Erythroblast (primary cell): ENCODE measurements around the gene LY86.

Source experiments
- DNase-seq, 2 experiments: peaks; one replicate each; lab custom pipeline; 2025; lab: John Stamatoyannopoulos, UW
- GATA1 ChIP-seq: IDR thresholded peaks from 2 replicates; pipeline ENCODE4 v1.6.1; 2011; ENCODE audit warnings: low read depth, mild to moderate bottlenecking, control low read depth, low read length, moderate library complexity
- POLR2A ChIP-seq: IDR thresholded peaks from 2 replicates; pipeline ENCODE4 v1.6.1; 2011; ENCODE audit warnings: mild to moderate bottlenecking, low read length

Gene LY86

DNA sequence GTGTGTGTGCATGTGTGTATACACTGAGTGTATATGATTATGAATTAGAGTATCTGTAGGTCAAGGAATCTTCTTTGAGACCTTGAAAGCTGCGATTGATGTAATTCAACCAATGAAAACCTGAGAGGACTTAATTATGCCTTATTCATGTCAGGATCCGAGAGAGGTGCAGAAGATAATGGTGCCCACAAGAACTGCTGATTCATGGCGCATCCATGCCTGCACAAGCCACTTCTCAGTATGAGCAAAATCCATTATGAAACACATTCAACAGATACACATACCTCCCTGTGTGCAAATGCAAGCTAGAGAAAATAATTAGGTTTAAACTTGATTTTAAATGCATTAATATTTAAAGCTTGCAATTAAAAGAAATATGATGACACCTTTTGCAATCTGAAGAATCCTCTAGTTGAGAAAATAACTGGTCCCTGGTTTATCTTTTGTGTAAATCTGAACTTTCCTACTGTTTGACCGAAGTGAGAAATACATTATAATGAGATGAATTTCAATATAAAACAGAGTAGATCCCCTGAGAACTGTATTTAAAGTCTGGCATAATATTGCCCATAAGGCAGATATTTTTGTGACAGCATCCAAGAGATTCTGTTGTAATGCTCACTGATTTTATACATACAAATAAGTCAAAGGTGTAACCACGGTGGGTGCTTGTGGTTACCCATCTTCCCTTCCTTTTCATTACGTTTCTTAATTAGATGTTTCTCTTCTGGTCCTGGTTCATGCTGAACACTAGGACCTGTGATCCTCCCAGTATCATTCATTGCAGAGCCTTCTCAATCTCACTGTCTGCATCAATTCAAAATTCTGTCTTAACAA lies 45.6 kb downstream of the LY86 start:
- DNase-seq: peak in 1 of 2 experiments; percentile 19
- TF ChIP-seq GATA1: no peak

DNA sequence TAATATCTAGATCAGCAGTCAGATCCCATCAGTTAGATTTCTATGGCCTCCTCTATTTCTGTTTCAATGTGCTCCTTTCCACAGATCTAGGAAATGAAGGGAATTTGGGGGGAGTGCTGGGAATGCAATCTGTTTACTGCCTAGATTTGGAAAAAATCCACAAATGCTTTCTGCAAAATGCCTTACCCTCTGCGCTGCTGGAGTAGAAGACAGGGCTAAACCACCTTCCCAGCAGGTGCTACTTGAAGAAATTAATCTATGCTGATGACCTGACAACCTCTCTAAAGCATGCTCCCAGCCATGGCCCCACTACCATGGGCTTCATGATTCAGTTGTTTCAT lies 46.2 kb downstream of the LY86 start:
- no peak for TF ChIP-seq POLR2A
- no peak for TF ChIP-seq GATA1
- no peak for DNase-seq

DNA sequence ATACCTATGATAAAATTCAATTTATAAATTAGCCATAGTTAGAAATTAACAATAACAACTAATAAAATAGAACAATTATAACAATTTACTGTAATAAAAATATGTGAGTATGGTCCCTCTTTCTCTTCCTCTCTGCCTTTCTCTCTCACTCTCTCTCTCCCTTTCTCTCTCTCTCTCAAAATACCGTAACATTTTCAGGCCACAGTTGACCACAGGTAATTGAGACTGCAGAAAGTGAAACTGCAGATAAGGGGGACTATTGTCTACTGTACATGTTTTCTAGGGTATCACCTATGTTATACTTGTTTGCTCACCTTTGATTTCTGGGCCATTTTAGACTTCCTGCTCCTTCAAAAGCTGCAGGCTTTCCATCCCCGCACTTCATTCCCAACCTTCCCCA lies 46.8 kb downstream of the LY86 start:
- TF ChIP-seq POLR2A: no peak
- no peak for TF ChIP-seq GATA1
- no peak for DNase-seq

DNA sequence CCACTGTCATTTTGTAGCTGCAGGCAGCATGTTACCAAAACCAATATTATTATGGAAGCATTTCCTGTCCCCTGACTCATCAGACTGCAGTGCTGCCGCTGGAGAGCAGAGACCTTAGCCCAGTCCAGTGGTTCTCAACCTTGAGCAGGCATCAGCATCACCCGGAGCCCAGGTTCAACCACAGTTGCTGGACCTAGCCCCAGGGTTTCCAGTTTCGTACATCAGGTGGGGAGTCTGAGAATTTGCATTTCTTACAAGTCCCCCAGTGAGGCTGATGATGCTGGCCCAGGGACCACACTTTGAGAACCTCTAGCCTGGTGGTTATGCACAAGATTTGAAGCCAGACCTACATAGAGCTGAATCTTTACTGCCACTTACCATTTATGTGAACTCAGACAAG lies 47.3 kb downstream of the LY86 start:
- TF ChIP-seq GATA1 (no peak), POLR2A (no peak)
- DNase-seq: no peak

DNA sequence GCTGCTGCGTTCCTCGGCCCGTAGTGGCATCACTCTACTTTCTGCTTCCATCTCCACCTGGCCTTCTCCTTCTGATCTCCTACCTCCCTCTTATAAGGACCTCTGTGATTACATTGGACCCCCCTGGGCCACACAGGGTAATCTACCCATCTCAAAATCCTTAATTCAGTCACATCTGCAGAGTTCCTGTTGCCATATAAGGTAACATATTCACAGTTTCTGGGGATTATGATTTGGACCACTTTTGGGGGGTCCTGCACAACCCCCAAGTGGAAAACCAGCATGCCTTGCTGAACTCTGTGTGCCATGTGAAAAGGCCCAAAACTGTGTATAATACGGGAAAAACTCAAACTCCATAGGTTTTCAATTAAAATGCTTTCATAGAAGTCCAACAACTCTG lies 51.1 kb downstream of the LY86 start:
- DNase-seq: no peak
- no peak for TF ChIP-seq POLR2A
- no peak for TF ChIP-seq GATA1

DNA sequence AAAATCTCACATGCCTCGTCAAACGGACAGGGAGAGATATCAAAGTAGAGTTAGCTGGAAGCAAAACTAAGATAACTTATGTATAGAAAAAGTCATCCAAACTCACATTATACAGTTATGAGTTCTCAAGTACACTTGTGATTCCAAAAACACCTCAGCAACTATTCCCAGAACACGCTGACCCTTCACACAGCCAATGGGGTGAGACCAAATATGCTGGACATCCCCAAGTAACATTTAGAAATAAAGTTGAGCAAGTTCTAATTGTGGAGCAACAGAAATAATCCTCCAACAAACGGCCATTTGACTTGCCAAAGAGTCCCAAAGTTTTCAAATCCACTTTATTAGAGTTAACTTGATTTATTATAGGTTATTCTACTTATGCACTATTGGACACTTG lies 52.4 kb downstream of the LY86 start:
- no peak for TF ChIP-seq POLR2A
- TF ChIP-seq GATA1: no peak
- no peak for DNase-seq

DNA sequence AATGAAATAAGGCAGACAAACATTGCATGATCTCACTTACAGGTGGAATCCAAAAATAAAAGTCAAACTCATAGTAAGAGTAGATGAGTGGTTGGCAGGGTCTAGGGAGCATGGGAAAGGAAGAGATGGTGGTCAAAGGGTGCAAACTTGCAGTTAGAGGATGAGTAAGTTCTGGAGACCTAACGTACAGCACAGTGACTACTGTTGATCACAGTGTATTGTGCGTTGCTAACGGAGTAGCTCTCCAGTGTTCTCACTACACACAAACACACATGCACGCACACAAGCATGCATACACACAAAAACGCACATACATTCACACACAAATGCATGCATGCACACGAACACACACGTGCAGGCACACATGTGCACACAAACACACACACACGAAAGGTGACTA lies 54.9 kb downstream of the LY86 start:
- DNase-seq: no peak

DNA sequence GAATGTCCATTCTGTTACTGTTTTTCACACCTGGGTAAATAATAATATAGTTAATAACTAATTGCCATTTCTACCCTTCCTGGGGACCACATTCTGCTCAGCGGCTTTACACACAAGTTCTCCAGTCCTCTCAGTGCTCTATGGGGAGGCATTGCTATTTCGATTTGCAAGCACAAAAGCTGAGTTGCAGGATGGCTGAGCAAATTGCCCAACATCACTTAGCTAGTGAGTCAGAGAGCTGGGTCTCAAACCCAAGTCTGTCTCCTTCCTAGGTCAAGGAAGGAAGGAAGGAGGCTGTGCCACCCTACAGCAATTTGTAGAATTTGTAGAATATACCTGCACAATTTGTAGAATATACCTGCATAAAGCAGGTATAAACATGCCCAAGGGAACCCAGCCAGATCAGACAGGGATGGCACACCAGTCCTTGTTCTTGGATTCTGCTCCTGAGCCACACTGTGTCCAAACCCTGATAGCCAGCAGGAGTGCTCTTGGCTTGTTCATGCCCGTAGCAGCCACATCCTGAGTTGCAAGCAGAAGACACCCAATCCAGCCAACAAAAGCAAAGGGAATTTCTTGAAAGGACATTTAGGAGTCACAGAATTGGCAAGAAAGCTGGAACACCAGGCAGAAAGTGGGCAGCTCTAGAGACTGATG lies 56.9 kb downstream of the LY86 start:
- DNase-seq: no peak
- TF ChIP-seq POLR2A (no peak), GATA1 (no peak)

More for the DNA sequence above, 54.9 kb downstream of the LY86 start:
- TF ChIP-seq GATA1 (no peak), POLR2A (no peak)

DNA sequence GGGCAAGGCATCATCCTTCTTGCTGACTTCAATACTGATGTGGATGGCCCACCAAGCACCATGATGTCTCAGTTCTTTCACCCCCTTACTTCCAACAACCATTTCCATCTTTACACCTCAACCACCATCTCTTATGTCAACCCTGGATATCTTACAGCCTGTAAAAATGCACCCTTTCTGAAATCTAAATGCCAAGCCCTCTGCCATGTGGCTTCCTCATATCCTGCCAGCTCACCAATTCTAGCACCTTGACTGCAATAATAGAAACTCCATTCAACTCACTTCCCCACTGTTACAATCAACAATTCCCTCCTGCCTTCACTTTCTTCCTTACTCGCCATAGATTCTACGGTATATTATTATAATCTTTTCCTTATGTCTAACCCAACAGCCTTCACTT lies 57.9 kb downstream of the LY86 start:
- no peak for DNase-seq
- TF ChIP-seq POLR2A (no peak), GATA1 (no peak)

DNA sequence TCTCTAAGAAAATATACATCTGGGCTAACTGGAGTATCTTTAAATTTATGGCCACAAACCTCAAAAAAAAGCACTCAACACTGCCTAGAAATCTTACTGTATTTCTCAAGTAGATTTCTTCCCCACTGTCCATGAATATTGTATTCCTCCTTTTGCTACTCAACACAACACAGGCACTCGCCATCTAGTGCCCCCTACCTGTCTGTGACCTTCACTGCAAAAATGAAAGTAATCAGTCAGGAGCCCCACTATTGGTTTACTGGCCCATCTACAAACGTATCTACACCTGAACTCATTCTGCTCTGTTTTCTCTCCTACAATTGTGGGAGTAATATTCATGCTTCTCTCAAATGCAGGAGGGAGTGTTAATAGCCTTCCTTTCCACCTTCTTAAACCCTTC lies 58.3 kb downstream of the LY86 start:
- no peak for TF ChIP-seq GATA1

DNA sequence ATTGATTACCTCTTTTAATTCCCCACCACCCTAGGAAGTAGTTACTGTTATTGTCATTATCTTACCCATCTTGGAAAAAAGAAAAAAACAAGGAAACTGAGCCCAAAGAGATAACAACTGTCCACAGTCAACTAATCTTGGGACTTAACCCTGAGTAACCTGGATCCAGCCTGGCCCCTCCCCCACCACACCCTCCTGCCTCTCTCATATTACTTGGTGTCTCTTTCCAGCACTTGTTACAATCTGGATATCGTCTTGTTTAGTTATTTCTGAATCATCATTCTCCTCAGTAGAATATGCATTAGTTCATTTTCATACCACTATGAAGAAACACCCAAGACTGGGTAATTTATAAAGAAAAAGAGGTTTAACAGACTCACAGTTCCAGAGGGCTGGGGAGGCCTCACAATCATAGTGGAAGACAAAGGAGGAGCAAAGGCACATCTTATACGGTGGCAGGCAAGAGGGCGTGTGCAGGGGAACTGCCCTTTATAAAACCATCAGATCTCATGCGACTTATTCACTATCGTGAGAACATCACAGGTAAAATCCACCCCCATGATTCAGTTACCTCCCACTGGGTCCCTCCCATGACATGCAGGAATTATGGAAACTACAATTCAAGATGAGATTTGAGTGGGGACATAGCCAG lies 60.3 kb downstream of the LY86 start:
- TF ChIP-seq POLR2A (no peak), GATA1 (no peak)
- DNase-seq: no peak

More for the DNA sequence above, 58.3 kb downstream of the LY86 start:
- no peak for DNase-seq

DNA sequence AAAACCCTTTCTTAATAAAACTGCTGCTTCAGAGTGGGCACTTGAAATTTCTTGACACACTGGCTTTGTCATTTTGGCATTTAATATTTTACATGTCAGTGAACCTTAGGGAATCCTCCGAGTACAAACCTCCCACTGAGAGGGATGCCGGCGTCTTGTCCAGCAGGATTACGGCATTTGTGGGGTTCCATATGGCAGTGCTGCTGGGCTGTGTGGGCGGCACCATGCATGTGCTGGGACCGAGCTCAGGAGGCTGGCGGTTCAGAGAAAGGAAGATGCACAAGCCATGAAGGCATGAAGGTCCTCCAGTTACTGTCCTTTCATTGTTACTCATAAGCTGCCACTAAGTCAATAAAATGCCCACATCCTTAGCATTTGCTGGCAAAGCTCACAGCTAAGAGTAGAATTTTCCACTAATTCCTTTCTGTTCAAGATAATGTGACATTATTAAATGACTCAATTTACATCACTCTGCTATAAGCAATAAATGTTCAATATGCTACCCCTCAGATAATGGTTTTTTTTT lies 61.4 kb downstream of the LY86 start:
- no peak for DNase-seq
- TF ChIP-seq GATA1 (no peak), POLR2A (no peak)

DNA sequence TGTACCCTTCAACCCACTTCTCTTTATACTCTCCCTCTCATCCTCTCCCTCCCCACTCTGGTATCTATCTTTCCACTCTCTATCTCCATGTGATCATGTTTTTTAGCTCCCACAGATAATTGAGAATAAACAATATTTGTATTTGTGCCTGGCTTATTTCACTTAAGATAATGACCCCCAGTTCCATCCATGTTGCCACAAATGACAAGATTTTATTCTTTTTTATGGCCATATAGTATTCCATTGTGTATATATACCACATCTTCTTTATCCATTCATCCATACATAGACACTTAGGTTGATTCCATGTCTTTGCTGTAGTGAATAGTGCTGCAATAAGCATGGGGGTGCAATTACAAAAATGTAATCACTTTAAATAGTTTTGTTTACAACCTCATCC lies 62.3 kb downstream of the LY86 start:
- TF ChIP-seq POLR2A (no peak), GATA1 (no peak)
- no peak for DNase-seq

DNA sequence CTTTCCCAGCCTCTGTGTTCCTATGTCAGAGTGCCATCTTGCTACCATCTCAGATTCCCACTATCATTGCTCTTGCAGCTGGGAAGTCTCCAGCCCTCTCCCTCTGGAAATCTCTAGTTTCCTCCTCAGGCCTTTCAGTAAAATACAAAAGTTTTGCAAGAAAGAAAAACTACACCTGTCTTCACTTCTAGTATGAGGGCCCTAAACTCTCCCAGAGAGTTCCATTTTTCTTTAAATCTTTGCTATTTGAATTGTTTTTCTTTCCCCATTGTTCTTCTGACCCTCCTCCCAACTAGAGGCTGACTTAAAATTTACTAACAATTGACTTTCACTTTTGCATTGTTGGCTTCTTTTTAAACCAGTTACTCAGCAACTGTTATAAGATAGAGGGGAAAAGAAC lies 62.8 kb downstream of the LY86 start:
- no peak for TF ChIP-seq POLR2A
- no peak for TF ChIP-seq GATA1
- DNase-seq: no peak

DNA sequence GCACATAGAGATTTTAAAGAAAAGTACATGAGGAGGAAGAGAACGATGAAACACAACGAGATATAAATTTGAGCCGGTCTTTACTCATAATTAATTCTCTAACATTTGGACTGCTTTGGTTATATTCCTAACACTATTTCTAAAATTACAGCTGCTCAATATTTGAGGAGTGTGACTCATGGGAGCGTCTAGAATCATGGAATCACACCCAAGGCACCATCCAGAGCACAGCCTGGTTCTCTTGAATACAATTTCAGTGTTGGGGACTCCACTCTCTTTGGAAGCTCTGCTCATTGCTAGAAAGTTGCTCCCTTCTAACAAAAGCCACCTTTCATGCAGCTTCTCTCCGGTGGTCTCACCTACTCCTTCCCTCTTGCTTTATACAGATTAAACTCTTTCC lies 64.4 kb downstream of the LY86 start:
- no peak for DNase-seq
- TF ChIP-seq POLR2A (no peak), GATA1 (no peak)
